HCT116 (cell line): ENCODE measurements around the gene PHF21A. TPM values are rescaled to one million over a fixed set of nuclear protein-coding genes. Genes with fewer than 3 reads are reported as not detected.

Source experiments
- ATAC-seq: fragments of 200-7000 bp; cut with Tn5 transposase; 2 replicates; pipeline ENCODE4 v1.9.1; 2020; ENCODE audit warnings: mild to moderate bottlenecking, moderate library complexity
- BruUV-seq: library from RNA; stranded (reverse); fragments of 400-500 nt; replicated peaks from 2 replicates; lab custom pipeline; 2021; lab: Mats Ljungman, UMichigan
- CTCF ChIA-PET: fragments of 300-600 bp; sonication (Branson Sonifier 250); formaldehyde crosslinking; loops from one replicate; lab custom pipeline; 2021; ENCODE audit warnings: antibody characterized with exemption; lab: Charles Lee
- POLR2A ChIA-PET: fragments of 300-600, 350-600 bp; sonication (Branson Sonifier 250); formaldehyde crosslinking; loops from one replicate; lab custom pipeline; 2021; ENCODE audit warnings: antibody characterized with exemption; lab: Charles Lee
- RAD21 ChIA-PET, 2 experiments: fragments of 300-600 bp; sonication (Branson Sonifier 250); formaldehyde crosslinking; loops; one replicate each; lab custom pipeline; 2023; ENCODE audit warnings: low total read pairs in 2 of 2; ENCODE audit not compliant: uncharacterized antibody in 2 of 2, unreplicated experiment in 2 of 2, low non-redundant PET in 1 of 2; lab: Charles Lee
- DNase-seq: peaks from one replicate; pipeline ENCODE4 v3.0.0-alpha.2; 2010; ENCODE audit warnings: low read depth, low spot score
- H2AFZ ChIP-seq: fragments of 200-600 bp; shearing (Covaris generic), sonication (generic); 2 replicates; pipeline ENCODE4 v1.6.1; 2017; ENCODE audit warnings: low read depth, mixed run types, mixed read lengths, antibody characterized with exemption, low read length; ENCODE audit not compliant: poor library complexity, severe bottlenecking
- H3K27ac ChIP-seq: 2 replicates; pipeline ENCODE4 v1.5.1; 2012; ENCODE audit warnings: low read depth, low read length
- H3K27me3 ChIP-seq: fragments of 200-600 bp; sonication (generic); 2 replicates; pipeline ENCODE4 v1.6.1; 2016; ENCODE audit warnings: mixed run types, low read length, mixed read lengths; ENCODE audit not compliant: insufficient read depth
- H3K36me3 ChIP-seq, 2 experiments: fragments of 200-500 bp in 1 of 2; fragments of 200-600 bp in 1 of 2; sonication (Bioruptor generic) in 1 of 2; sonication (generic) in 1 of 2; 2 replicates each; pipeline versions ENCODE4 v1.5.1 to v1.6.1; 2014 to 2016; ENCODE audit warnings: low read length in 2 of 2, inconsistent platforms in 1 of 2, mixed read lengths in 1 of 2, mixed run types in 1 of 2; ENCODE audit not compliant: insufficient read depth in 2 of 2, control insufficient read depth in 1 of 2
- H3K4me1 ChIP-seq, 2 experiments: fragments of 200-600 bp in 1 of 2; sonication (generic) in 1 of 2; 2 replicates each; pipeline versions ENCODE4 v1.5.1 to v1.6.1; 2012 to 2017; ENCODE audit warnings: low read length in 2 of 2, inconsistent platforms in 1 of 2, mild to moderate bottlenecking in 1 of 2, mixed read lengths in 1 of 2, mixed run types in 1 of 2, moderate library complexity in 1 of 2; ENCODE audit not compliant: insufficient read depth in 2 of 2, control insufficient read depth in 1 of 2
- H3K4me2 ChIP-seq: fragments of 200-600 bp; sonication (generic); 2 replicates; pipeline ENCODE4 v1.6.1; 2017; ENCODE audit warnings: mixed run types, low read length, mixed read lengths
- H3K4me3 ChIP-seq, 2 experiments: fragments of 200-600 bp in 1 of 2; sonication (generic) in 1 of 2; replicated peaks in 1 of 2; 2 replicates each; pipeline ENCODE4 v1.5.1; 2011 to 2016; ENCODE audit warnings: low read length in 2 of 2, control low read depth in 1 of 2, low read depth in 1 of 2, mild to moderate bottlenecking in 1 of 2, mixed read lengths in 1 of 2, mixed run types in 1 of 2
- H3K79me2 ChIP-seq: fragments of 200-600 bp; sonication (generic); 2 replicates; pipeline ENCODE4 v1.6.1; 2017; ENCODE audit warnings: mild to moderate bottlenecking, mixed run types, low read length, moderate library complexity, mixed read lengths; ENCODE audit not compliant: insufficient read depth
- H3K9ac ChIP-seq: fragments of 200-600 bp; sonication (generic); 2 replicates; pipeline ENCODE4 v1.6.1; 2016; ENCODE audit warnings: low read length, mixed read lengths
- H3K9me2 ChIP-seq: fragments of 200-600 bp; sonication (generic), shearing (Covaris generic); 2 replicates; pipeline ENCODE4 v1.6.1; 2017; ENCODE audit warnings: mixed run types, mild to moderate bottlenecking, moderate library complexity; ENCODE audit not compliant: insufficient read depth
- H3K9me3 ChIP-seq, 2 experiments: fragments of 200-500 bp in 1 of 2; fragments of 200-600 bp in 1 of 2; sonication (Bioruptor generic) in 1 of 2; sonication (generic) in 1 of 2; 2 replicates each; pipeline ENCODE4 v1.6.1; 2014 to 2017; ENCODE audit warnings: low read length in 2 of 2, mixed read lengths in 2 of 2, inconsistent platforms in 1 of 2, low read depth in 1 of 2, mild to moderate bottlenecking in 1 of 2, mixed run types in 1 of 2, moderate library complexity in 1 of 2; ENCODE audit not compliant: control insufficient read depth in 1 of 2, insufficient read depth in 1 of 2
- H4K20me1 ChIP-seq: fragments of 200-600 bp; sonication (generic), shearing (Covaris generic); 2 replicates; pipeline ENCODE4 v1.6.1; 2017; ENCODE audit warnings: mixed run types, mild to moderate bottlenecking, moderate library complexity; ENCODE audit not compliant: insufficient read depth
- EGR1 ChIP-seq: IDR thresholded peaks from 2 replicates; pipeline ENCODE4 v1.6.1; 2012; ENCODE audit warnings: low read depth
- ELF1 ChIP-seq: IDR thresholded peaks from 2 replicates; pipeline ENCODE4 v1.6.1; 2012; ENCODE audit warnings: low read depth, borderline replicate concordance
- JUND ChIP-seq: IDR thresholded peaks from 2 replicates; pipeline ENCODE4 v1.6.1; 2012
- POLR2A ChIP-seq: IDR thresholded peaks from 2 replicates; pipeline ENCODE4 v1.7.0; 2011; ENCODE audit warnings: borderline replicate concordance; ENCODE audit not compliant: insufficient read depth, insufficient read length; ENCODE audit errors: extremely low read depth
- SP1 ChIP-seq: IDR thresholded peaks from 2 replicates; pipeline ENCODE4 v1.6.1; 2012; ENCODE audit warnings: low read depth
- TCF7L2 ChIP-seq: IDR thresholded peaks from 2 replicates; pipeline ENCODE4 v1.7.0; 2011; ENCODE audit warnings: borderline replicate concordance, inconsistent platforms; ENCODE audit not compliant: insufficient read depth, insufficient read length; ENCODE audit errors: extremely low read depth
- ZNF274 ChIP-seq: fragments of 200-500 bp; sonication (Bioruptor generic); IDR thresholded peaks from 2 replicates; pipeline ENCODE4 v1.6.1; 2014; ENCODE audit warnings: mild to moderate bottlenecking, low read depth, low read length, inconsistent platforms
- intact Hi-C: fragments of 100-400 bp; cut with micrococcal nuclease; formaldehyde crosslinking; loops from 2 replicates; pipeline ENCODE4 v1.10.0; 2022
- total RNA-seq: library from RNA; stranded (reverse); gene quantifications from one replicate; pipeline ENCODE4 v1.2.1, GENCODE V29; 2021; ENCODE audit not compliant: unreplicated experiment

Gene PHF21A
- total RNA-seq, 1 experiment from 2014 or later: 27.0 TPM

DNA sequence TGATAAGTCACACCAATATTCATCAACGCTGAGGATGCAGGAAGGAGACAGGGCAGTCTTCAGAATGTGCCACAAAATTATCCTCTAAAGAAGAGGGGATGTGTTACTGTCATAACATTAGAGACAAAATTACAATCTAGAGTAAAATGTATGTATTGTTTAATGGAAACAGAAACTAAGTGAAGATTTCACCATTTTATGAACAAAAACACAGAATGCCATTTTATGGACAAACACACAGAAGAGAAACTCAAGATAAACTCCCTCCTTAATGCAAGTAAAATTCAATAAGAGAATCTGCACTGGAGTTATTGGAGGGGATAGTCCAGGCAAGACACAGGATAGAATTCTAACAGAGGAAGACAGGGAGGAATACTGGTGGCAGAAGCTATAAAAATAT is 136.0 kb downstream of the PHF21A start:
- CTCF ChIA-PET: interaction anchor here (1.0 kb wide), 1 partner anchor 21 kb away, joined by 3 read pairs; no protein-coding TSS in a partner anchor
- H3K4me3 ChIP-seq: no peak overlapping the region

DNA sequence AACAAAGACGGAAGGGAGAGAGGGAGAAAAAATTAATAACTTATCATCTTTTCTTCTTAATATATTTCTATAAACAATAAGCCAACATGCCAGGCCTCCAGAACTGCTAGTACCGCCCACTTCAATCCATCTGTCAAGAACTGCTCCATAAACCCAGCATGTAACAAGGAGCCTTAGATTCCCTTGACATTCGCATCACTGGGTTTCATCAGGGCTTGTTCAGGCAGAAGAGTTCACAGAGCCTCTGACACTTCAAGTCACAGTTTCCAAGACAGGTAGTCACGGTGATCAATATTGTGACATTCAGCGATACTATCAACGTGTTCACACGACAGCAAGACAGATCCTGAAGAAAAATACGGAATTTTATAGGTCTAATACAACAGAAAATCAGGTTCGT is 137.1 kb downstream of the PHF21A start:
- Histone ChIP-seq H2AFZ (no peak overlapping the region), H3K9ac (no peak overlapping the region), H3K79me2 (no peaks in the 10 kb centered on the region), H3K9me3 (no peaks in the 10 kb centered on the region), H3K4me3 (no peak overlapping the region), H3K27me3 (no peaks in the 10 kb centered on the region), H3K4me1 (peaks cover 12 to 14% of the 10 kb centered on the region in 2 experiments; a peak in 3 of 4 replicates), H3K36me3 (no peaks in the 10 kb centered on the region), H3K27ac (no peak overlapping the region), H3K4me2 (no peak overlapping the region), H4K20me1 (no peaks in the 10 kb centered on the region), H3K9me2 (no peaks in the 10 kb centered on the region)
- CTCF ChIA-PET: interaction anchor here (1.9 kb wide), 1 partner anchor 22 kb away, joined by 8 read pairs; no protein-coding TSS in a partner anchor
- no peak for TF ChIP-seq JUND
- RAD21 ChIA-PET: no interaction called here
- ATAC-seq (no peak), DNase-seq (no peak)
- POLR2A ChIA-PET: interaction anchor here (0.7 to 1.2 kb wide), 2 partner anchors 10 to 259 kb away, joined by 3 read pairs; no protein-coding TSS in a partner anchor
- intact Hi-C loops: no loop called here
- no TSS peak for BruUV-seq

More for the DNA sequence above, 136.0 kb downstream of the PHF21A start:
- Histone ChIP-seq H3K27me3 (no peaks in the 10 kb centered on the region), H3K36me3 (no peaks in the 10 kb centered on the region), H3K79me2 (no peaks in the 10 kb centered on the region), H3K27ac (no peak overlapping the region), H3K9me3 (no peaks in the 10 kb centered on the region), H3K9ac (no peak overlapping the region)
- ATAC-seq (no peak), DNase-seq (no peak)
- intact Hi-C loops: no loop called here
- TF ChIP-seq ZNF274 (no peak), SP1 (no peak), EGR1 (no peak), ELF1 (no peak), POLR2A (no peak), TCF7L2 (no peak)
- TF ChIP-seq, all 23 proteins: peak for 0
- H2AFZ ChIP-seq: no peak overlapping the region
- RAD21 ChIA-PET: no interaction called here
- H3K4me1 ChIP-seq: peaks cover 12 to 14% of the 10 kb centered on the region in 2 experiments; a peak in 3 of 4 replicates
- BruUV-seq: no TSS peak
- no peaks in the 10 kb centered on the region for H3K9me2 ChIP-seq
- H3K4me2 ChIP-seq: no peak overlapping the region
- POLR2A ChIA-PET: no interaction called here
- no peaks in the 10 kb centered on the region for H4K20me1 ChIP-seq
